ENCODE results near the gene COX18. TPM values are rescaled to one million over a fixed set of nuclear protein-coding genes. Genes with fewer than 3 reads are reported as not detected.

COX18 gene
- total and polyA plus RNA-seq, 2 of the 4 experiments (the other 2 are of a cell fraction) = 8.0 to 22.0 TPM

DNA sequence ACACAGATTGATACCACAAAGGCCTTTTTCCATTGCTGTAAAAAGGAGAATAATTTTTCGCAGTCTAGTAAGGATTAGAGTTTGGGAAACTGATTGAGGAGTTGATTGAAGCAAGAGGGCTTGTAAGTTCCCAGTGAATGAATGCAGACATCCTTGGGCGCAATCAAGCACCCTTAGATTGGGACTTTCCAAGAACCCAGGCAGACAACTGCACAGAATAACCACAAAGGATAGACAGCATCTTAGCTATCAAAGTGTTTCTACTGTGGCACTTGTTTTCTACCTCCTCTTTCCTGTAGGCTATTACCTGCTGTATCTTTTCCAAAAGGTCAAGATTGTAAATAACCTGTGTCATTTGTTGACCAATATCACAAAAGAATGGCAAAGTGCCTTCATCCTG, 2.6 kb downstream of the COX18 start:
- peak overlapping the region; percentile 57; the same call in 1 of the 2 replicates for H3K23ac ChIP-seq (ENCODE audit: low read depth, low read length)
- H2BK5ac ChIP-seq (ENCODE audit: low read depth, low read length, poor library complexity, severe bottlenecking) = no peak overlapping the region
- no peaks in the 10 kb centered on the region for H4K20me1 ChIP-seq (ENCODE audit: insufficient read depth, low read length)
- no peak overlapping the region for H2BK120ac ChIP-seq (ENCODE audit: low read depth, low read length)
- DNase-seq (no peak), ATAC-seq (ENCODE audit: low read depth) (no peak)
- WGBS, 2 experiments (ENCODE audit: extremely low coverage in 2 of 2, insufficient read length in 1 of 2) = no CpG with 5 or more reads among the region's 2 CpGs
- dilution Hi-C loops (cut with HindIII; ENCODE audit: low sequenced_read_pairs, unreplicated experiment) = no loop called here
- H2AK9ac ChIP-seq (replicated peaks; ENCODE audit: low read depth, low read length, poor library complexity) = no peak overlapping the region
- intact Hi-C loops (cut with micrococcal nuclease) = loop anchor here (5.0 kb wide), 1 partner anchor 240 kb away; no protein-coding TSS in a partner anchor
- H3K4me1 ChIP-seq (ENCODE audit: control insufficient read depth, insufficient read depth, low read length) = no peaks in the 10 kb centered on the region; the same call in 1 of the 2 replicates
- CTCF ChIA-PET = no interaction called here
- H4K8ac ChIP-seq (ENCODE audit: low read depth in 2 of 2, low read length in 2 of 2) = no peak overlapping the region
- H4K91ac ChIP-seq (ENCODE audit: insufficient read depth, low read depth, low read length) = no peak overlapping the region
- in situ Hi-C loops (cut with MboI; ENCODE audit: low sequenced_read_pairs) = no loop called here
- H3K4me2 ChIP-seq (ENCODE audit: low read depth, low read length) = no peak overlapping the region
- H3K9me1 ChIP-seq (ENCODE audit: insufficient read depth, low read length) = no peaks in the 10 kb centered on the region
- H2BK15ac ChIP-seq (ENCODE audit: low read depth, low read length) = no peak overlapping the region
- no TSS peak for BruUV-seq (replicated peaks)
- no peak overlapping the region for H2AK5ac ChIP-seq (ENCODE audit: low read depth, low read length)
- H4K5ac ChIP-seq (ENCODE audit: low read depth, low read length) = no peak overlapping the region
- H3K9me3 ChIP-seq (ENCODE audit: control insufficient read depth, insufficient read depth, low read length) = no peaks in the 10 kb centered on the region
- no peak overlapping the region for H3K9ac ChIP-seq (ENCODE audit: low read depth, low read length)
- H2AFZ ChIP-seq (replicated peaks; ENCODE audit: low read length, poor library complexity) = no peak overlapping the region
- no peak overlapping the region for H3K14ac ChIP-seq (replicated peaks; ENCODE audit: low read depth, low read length)
- no peak overlapping the region for H3K56ac ChIP-seq (ENCODE audit: extremely low read depth, insufficient read depth, low read length)
- no peak overlapping the region for H3K4me3 ChIP-seq (ENCODE audit: insufficient read depth, low read depth, low read length)
- H3K18ac ChIP-seq (ENCODE audit: low read depth, low read length) = no peak overlapping the region
- H2BK20ac ChIP-seq (ENCODE audit: low read depth, low read length) = no peak overlapping the region
- H3K27ac ChIP-seq (ENCODE audit: insufficient read depth, low read length) = no peak overlapping the region
- H3K36me3 ChIP-seq (ENCODE audit: control insufficient read depth, insufficient read depth, low read length) = peaks cover 7% of the 10 kb centered on the region; the same call in 1 of the 2 replicates
- no peaks in the 10 kb centered on the region for H3K27me3 ChIP-seq (ENCODE audit: control insufficient read depth, insufficient read depth, low read length)
- peaks cover 15 to 26% of the 10 kb centered on the region in 2 experiments for H3K79me1 ChIP-seq (ENCODE audit: low read depth in 1 of 2, low read length in 2 of 2)
- no peak overlapping the region for H3K4ac ChIP-seq (ENCODE audit: low read depth, low read length)
- POLR2A ChIA-PET (ENCODE audit: unreplicated experiment) = no interaction called here
- no peak for TF ChIP-seq CEBPB (IDR thresholded peaks at IDR 0.05; ENCODE audit: low read depth, low read length)
- no peak for TF ChIP-seq RAD21 (IDR thresholded peaks at IDR 0.05; ENCODE audit: low read length)
- TF ChIP-seq MAFK (IDR thresholded peaks at IDR 0.05; ENCODE audit: low read depth, low read length) = no peak
- TF ChIP-seq, protein P1, sequence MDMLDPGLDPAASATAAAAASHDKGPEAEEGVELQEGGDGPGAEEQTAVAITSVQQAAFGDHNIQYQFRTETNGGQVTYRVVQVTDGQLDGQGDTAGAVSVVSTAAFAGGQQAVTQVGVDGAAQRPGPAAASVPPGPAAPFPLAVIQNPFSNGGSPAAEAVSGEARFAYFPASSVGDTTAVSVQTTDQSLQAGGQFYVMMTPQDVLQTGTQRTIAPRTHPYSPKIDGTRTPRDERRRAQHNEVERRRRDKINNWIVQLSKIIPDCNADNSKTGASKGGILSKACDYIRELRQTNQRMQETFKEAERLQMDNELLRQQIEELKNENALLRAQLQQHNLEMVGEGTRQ (IDR thresholded peaks at IDR 0.05; ENCODE audit: low read depth, low read length) = no peak
- TF ChIP-seq, protein P2, sequence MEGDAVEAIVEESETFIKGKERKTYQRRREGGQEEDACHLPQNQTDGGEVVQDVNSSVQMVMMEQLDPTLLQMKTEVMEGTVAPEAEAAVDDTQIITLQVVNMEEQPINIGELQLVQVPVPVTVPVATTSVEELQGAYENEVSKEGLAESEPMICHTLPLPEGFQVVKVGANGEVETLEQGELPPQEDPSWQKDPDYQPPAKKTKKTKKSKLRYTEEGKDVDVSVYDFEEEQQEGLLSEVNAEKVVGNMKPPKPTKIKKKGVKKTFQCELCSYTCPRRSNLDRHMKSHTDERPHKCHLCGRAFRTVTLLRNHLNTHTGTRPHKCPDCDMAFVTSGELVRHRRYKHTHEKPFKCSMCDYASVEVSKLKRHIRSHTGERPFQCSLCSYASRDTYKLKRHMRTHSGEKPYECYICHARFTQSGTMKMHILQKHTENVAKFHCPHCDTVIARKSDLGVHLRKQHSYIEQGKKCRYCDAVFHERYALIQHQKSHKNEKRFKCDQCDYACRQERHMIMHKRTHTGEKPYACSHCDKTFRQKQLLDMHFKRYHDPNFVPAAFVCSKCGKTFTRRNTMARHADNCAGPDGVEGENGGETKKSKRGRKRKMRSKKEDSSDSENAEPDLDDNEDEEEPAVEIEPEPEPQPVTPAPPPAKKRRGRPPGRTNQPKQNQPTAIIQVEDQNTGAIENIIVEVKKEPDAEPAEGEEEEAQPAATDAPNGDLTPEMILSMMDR (conservative IDR thresholded peaks at IDR 0.05; ENCODE audit: low read depth, low read length) = no peak
- TF ChIP-seq RCOR1 (IDR thresholded peaks at IDR 0.05; ENCODE audit: insufficient replicate concordance, low read length) = no peak
- no peak for TF ChIP-seq BHLHE40 (IDR thresholded peaks at IDR 0.05; ENCODE audit: low read depth, low read length)
